HG02973 (cell line): ENCODE results near the gene ARID5A.

ENCODE experiments used
- ATAC-seq: cut with Tn5 transposase; IDR thresholded peaks from one replicate; pipeline ENCODE4 v1.9.1; 2021; ENCODE audit warnings: moderate library complexity; ENCODE audit not compliant: unreplicated experiment

The ARID5A gene

DNA sequence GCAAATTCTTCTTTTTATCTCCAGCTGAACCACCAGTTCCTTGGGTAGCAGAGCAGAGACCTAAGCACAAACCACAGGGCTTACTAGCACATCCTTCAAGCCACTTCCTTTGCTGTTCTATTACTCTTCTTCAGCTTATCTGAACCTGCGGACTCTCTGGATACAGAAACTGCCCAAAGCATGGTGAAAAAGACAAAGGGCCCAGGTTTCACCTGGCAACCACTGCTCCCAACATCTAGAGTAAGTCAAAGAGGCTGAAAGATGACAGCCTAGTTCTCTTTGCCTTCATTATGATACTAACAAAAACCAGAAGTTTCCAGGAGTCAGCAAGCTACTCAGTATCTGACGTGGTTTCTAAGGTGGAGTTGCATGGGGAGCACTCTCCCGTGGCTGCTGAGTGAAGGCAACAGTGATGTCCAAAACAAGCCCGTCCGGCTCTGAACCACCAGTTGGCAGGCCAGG, 58.2 kb downstream of the ARID5A start:
- ATAC-seq, result no peak

DNA sequence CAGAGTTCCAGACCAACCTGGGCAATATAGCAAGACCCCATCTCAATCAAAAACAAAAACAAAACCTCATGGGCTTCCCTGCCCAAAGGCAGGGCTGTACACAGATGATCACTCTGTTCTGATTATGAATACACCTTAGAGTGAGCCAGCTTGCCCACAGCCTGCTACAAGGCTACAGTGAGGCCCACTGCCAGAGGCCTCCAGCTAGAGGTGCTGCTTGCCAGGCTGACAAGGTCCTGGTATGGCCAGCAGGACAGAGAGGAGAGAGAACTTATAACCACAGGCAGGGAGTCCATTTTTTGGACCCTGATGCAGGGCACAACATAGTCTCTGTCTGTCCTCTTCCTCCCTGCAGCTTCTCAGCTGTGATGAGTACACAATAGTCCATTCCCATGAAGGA, 60.0 kb downstream of the ARID5A start:
- ATAC-seq, result no peak

DNA sequence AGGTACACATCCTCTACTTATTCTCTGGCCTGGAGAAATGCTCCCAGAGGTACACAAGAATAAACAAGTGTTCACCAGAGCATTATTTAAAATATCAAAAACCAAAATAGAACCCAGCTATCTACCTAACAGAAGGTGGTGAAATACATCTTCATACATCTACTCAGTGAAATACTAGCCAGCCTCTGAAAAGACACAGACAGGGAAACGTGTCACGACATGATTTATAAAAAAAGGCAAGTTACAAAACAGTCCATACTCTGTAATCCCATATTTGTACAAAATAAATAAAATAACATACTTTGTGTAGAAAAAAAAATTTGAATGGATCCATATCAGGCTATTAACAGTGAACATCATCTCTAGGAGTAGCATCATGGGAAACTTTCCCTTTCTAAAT, 63.4 kb downstream of the ARID5A start:
- ATAC-seq, result no peak

DNA sequence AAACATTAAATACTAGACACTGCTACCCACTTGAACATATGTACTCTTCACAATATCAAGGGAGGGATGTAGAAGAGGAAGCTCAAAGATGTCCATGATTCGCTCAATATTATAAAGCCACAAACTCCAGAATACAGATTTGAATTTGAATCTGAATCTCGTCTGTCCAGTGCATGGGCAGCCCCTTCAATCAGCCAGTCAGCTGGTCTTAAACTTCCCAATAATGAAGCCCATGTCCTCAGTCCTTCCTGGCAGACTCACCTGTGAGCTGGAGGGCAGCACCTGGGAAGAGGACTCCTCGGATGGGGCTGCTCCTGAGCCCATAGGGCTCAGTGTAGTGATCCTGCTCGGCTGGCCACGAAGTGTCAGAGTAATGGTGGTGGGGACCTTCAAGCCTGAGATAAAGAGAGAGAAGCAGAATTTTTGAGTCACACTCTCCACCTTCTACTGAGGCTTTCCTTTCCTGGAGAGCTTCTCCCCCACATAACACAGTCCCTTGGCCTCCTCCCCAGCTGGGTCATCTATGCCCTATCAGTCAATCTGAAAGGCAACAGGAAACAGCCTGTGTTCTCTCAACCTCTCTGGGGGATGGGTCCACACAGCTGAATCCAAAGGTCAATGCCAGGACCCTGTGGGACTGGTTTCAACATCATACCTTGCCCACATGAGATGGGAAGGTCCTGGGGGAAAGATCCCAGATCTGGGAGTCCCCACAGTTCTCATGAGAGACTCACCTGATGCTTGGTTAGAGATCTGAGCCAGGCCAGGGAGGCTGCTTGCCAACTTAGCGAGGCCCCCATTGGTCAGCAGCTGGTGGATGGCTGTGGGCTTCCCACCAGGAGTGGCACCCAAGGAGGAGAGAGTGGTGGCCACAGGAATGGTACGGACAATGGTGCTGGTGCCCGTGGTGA, 65.1 kb downstream of the ARID5A start:
- ATAC-seq, result no peak
